A549 (cell line): ENCODE results near the gene UGT1A4. TPM values are rescaled to one million over a fixed set of nuclear protein-coding genes. Genes with fewer than 3 reads are reported as not detected.
"Not testable (repeated sequence)": the region's sequence is repeated elsewhere in the genome, so short reads cannot be mapped to it uniquely, and the experiment has no call there.

Experiments used
- ATAC-seq, 2 experiments: fragments of 200-7000 bp in 1 of 2; fragments of >200 bp in 1 of 2; cut with Nextera tagmentation in 1 of 2; cut with Tn5 transposase in 1 of 2; 3 replicates each; pipeline versions ENCODE4 v1.8.0 to v1.9.1; 2018 to 2020; ENCODE audit warnings: mild to moderate bottlenecking in 1 of 2, moderate library complexity in 1 of 2
- CTCF ChIA-PET: fragments of 300-600 bp; sonication (Branson Sonifier 250); formaldehyde crosslinking; extraction: SDS; loops from one replicate; lab custom pipeline; 2021; ENCODE audit warnings: antibody characterized with exemption, inconsistent platforms; lab: Yijun Ruan, JAX
- POLR2A ChIA-PET: fragments of 350-600 bp; formaldehyde crosslinking; extraction: SDS; loops from one replicate; lab custom pipeline; 2021; ENCODE audit warnings: antibody characterized with exemption, inconsistent platforms; lab: Yijun Ruan, JAX
- DNase-seq, 2 experiments: peaks; one replicate each; pipeline versions ENCODE4 v3.0.0 to v3.0.0-alpha.2; 2011 to 2016; ENCODE audit warnings: low read depth in 1 of 2, low spot score in 1 of 2
- FAIRE-seq: peaks from 2 replicates; lab custom pipeline; 2011; peaks lifted over from hg19 to GRCh38; lab: Jason Lieb, UNC
- H3K27ac ChIP-seq, 2 experiments: fragments of >200 bp; sonication (Bioruptor Twin); formaldehyde crosslinking; 3 replicates each; pipeline ENCODE4 v1.5.1; 2016 to 2017
- H3K4me1 ChIP-seq: fragments of >200 bp; sonication (Bioruptor Twin); formaldehyde crosslinking; 3 replicates; pipeline ENCODE4 v1.6.1; 2016
- H3K4me2 ChIP-seq: fragments of >200 bp; sonication (Bioruptor Twin); formaldehyde crosslinking; 3 replicates; pipeline ENCODE4 v1.6.1; 2016
- H3K4me3 ChIP-seq: fragments of >200 bp; sonication (Bioruptor Twin); formaldehyde crosslinking; 3 replicates; pipeline ENCODE4 v1.5.1; 2016
- H3K9me3 ChIP-seq: fragments of >200 bp; sonication (Bioruptor Twin); formaldehyde crosslinking; 3 replicates; pipeline ENCODE4 v1.6.1; 2016
- ATOH8 ChIP-seq: fragments of 250-450 bp; sonication (Bioruptor Pico); IDR thresholded peaks from 2 replicates; pipeline ENCODE4 v1.5.0; 2020; ENCODE audit warnings: low read depth, mild to moderate bottlenecking, moderate library complexity
- BHLHE40 ChIP-seq: IDR thresholded peaks from 2 replicates; pipeline ENCODE4 v1.6.1; 2012; ENCODE audit warnings: low read depth, low read length, inconsistent platforms
- CEBPB ChIP-seq, 2 experiments: fragments of >200 bp in 1 of 2; sonication (Bioruptor Twin) in 1 of 2; formaldehyde crosslinking in 1 of 2; IDR thresholded peaks; 2 replicates each; pipeline ENCODE4 v1.6.1; 2012 to 2016
- EHF ChIP-seq: fragments of 250-450 bp; sonication (Bioruptor Pico); IDR thresholded peaks from 2 replicates; pipeline ENCODE4 v1.5.0; 2020; ENCODE audit warnings: mild to moderate bottlenecking
- ESRRA ChIP-seq: fragments of 150-350 bp; IDR thresholded peaks from 2 replicates; pipeline ENCODE4 v1.6.1; 2014; ENCODE audit warnings: mild to moderate bottlenecking, low read length, borderline replicate concordance
- FOSB ChIP-seq: fragments of 250-450 bp; sonication (Bioruptor Pico); IDR thresholded peaks from 2 replicates; pipeline ENCODE4 v1.5.0; 2020; ENCODE audit warnings: mild to moderate bottlenecking, moderate library complexity
- FOSL2 ChIP-seq, 2 experiments: fragments of 450-650 bp in 1 of 2; fragments of >200 bp in 1 of 2; sonication (Bioruptor Twin) in 1 of 2; formaldehyde crosslinking; IDR thresholded peaks; 2 replicates each; pipeline versions ENCODE4 v1.5.0 to v1.6.1; 2016 to 2020; ENCODE audit warnings: mild to moderate bottlenecking in 1 of 2, moderate library complexity in 1 of 2
- FOXS1 ChIP-seq: fragments of 250-450 bp; sonication (Bioruptor Pico); IDR thresholded peaks from 2 replicates; pipeline ENCODE4 v1.5.0; 2020; ENCODE audit warnings: mild to moderate bottlenecking, moderate library complexity
- GATA3 ChIP-seq: IDR thresholded peaks from 2 replicates; pipeline ENCODE4 v1.6.1; 2012; ENCODE audit warnings: borderline replicate concordance
- HES2 ChIP-seq: fragments of >200 bp; sonication (Bioruptor Twin); formaldehyde crosslinking; IDR thresholded peaks from 2 replicates; pipeline ENCODE4 v1.6.1; 2016
- HEYL ChIP-seq: fragments of 250-450 bp; sonication (Bioruptor Pico); IDR thresholded peaks from 2 replicates; pipeline ENCODE4 v1.8.0; 2021; ENCODE audit warnings: mild to moderate bottlenecking, moderate library complexity
- HOXB13 ChIP-seq: fragments of 250-450 bp; sonication (Bioruptor Pico); IDR thresholded peaks from 2 replicates; pipeline ENCODE4 v1.5.0; 2020; ENCODE audit warnings: low read depth, mild to moderate bottlenecking, moderate library complexity
- HOXB5 ChIP-seq: fragments of 250-450 bp; sonication (Bioruptor Pico); IDR thresholded peaks from 2 replicates; pipeline ENCODE4 v1.5.0; 2020; ENCODE audit warnings: mild to moderate bottlenecking, moderate library complexity
- JUN ChIP-seq, 2 experiments: fragments of >200 bp; sonication (Bioruptor Twin); formaldehyde crosslinking; IDR thresholded peaks; 2 replicates in 1 of 2; 3 replicates in 1 of 2; pipeline ENCODE4 v1.6.1; 2016 to 2017
- JUNB ChIP-seq: fragments of >200 bp; sonication (Bioruptor Twin); formaldehyde crosslinking; IDR thresholded peaks from 2 replicates; pipeline ENCODE4 v1.6.1; 2016
- KDM5A ChIP-seq: fragments of 200-600 bp; sonication (generic); IDR thresholded peaks from 2 replicates; pipeline ENCODE4 v1.6.1; 2016; ENCODE audit warnings: antibody characterized with exemption, mild to moderate bottlenecking
- MAX ChIP-seq: IDR thresholded peaks from 2 replicates; pipeline ENCODE4 v1.6.1; 2012
- MYC ChIP-seq: IDR thresholded peaks from 2 replicates; pipeline ENCODE4 v1.6.1; 2012; ENCODE audit warnings: mild to moderate bottlenecking, inconsistent platforms, low read length, improper control_type of control experiment, borderline replicate concordance
- RAD21 ChIP-seq, 2 experiments: fragments of >200 bp in 1 of 2; sonication (Bioruptor Twin) in 1 of 2; formaldehyde crosslinking in 1 of 2; IDR thresholded peaks in 1 of 2; conservative IDR thresholded peaks in 1 of 2; 2 replicates in 1 of 2; 3 replicates in 1 of 2; pipeline ENCODE4 v1.6.1; 2012 to 2018; ENCODE audit warnings: inconsistent platforms in 1 of 2
- RARB ChIP-seq: fragments of 250-450 bp; sonication (Bioruptor Pico); IDR thresholded peaks from 2 replicates; pipeline ENCODE4 v1.8.0; 2021; ENCODE audit warnings: mild to moderate bottlenecking, moderate library complexity
- RNF2 ChIP-seq: fragments of 200-600 bp; sonication (generic); IDR thresholded peaks from 2 replicates; pipeline ENCODE4 v1.6.1; 2016; ENCODE audit warnings: low read depth, mild to moderate bottlenecking, antibody characterized with exemption, moderate library complexity, borderline replicate concordance
- SREBF2 ChIP-seq: fragments of 450-650 bp; IDR thresholded peaks from 2 replicates; pipeline ENCODE4 v1.6.1; 2014; ENCODE audit warnings: mild to moderate bottlenecking, moderate library complexity
- USF2 ChIP-seq: fragments of 450-650 bp; IDR thresholded peaks from 2 replicates; pipeline ENCODE4 v1.6.1; 2014; ENCODE audit warnings: antibody characterized with exemption
- ZNF302 ChIP-seq: fragments of 250-450 bp; sonication (Bioruptor Pico); IDR thresholded peaks from 2 replicates; pipeline ENCODE4 v1.9.0; 2021; ENCODE audit warnings: inconsistent platforms, mild to moderate bottlenecking, moderate library complexity
- ZSCAN20 ChIP-seq: fragments of 250-450 bp; sonication (Bioruptor Pico); IDR thresholded peaks from 2 replicates; pipeline ENCODE4 v1.8.0; 2022; ENCODE audit warnings: mild to moderate bottlenecking, moderate library complexity
- WGBS: methylation state at CpG from one replicate; pipeline ENCODE4 v1.1.6; 2017; ENCODE audit errors: missing lambda C conversion rate; 5-methylcytosine and 5-hydroxymethylcytosine counted together
- polyA plus RNA-seq, 4 experiments: library from polyadenylated mRNA; depleted of rRNA in 3 of 4; stranded (reverse); fragments of >200 nt; fragmentation: RNase III in 1 of 4; extraction: RNeasy Plus Mini Kit Qiagen cat#74134 plus additional on column Dnase treatment in 1 of 4; gene quantifications; 2 replicates in 3 of 4; 3 replicates in 1 of 4; pipeline ENCODE4 v1.2.3, GENCODE V29; 2011 to 2017

Gene UGT1A4
- polyA plus RNA-seq, 2 of the 4 experiments (the other 2 are of a cell fraction): 0.13 to 0.14 TPM

- peak; percentile 45 for TF ChIP-seq HES2
- TF ChIP-seq RAD21 (conservative IDR thresholded peaks at IDR 0.05 in 1 of 2, IDR thresholded peaks at IDR 0.05 in 1 of 2): peak; percentile 39 to 71; a peak in 4 of 5 replicates
- TF ChIP-seq USF2: no peak
- peak; percentile 94 for TF ChIP-seq JUNB
- peak; percentile 82 for TF ChIP-seq HEYL
- peak; percentile 19; the same call in 1 of the 2 replicates for TF ChIP-seq FOXS1 (CRISPR knock-in tag)
- peak; percentile 78 for TF ChIP-seq MYC
- peak; percentile 14; the same call in 1 of the 2 replicates for TF ChIP-seq RARB (CRISPR knock-in tag)
- no peak for TF ChIP-seq KDM5A
- peak; percentile 86 for TF ChIP-seq HOXB5 (CRISPR knock-in tag)
- TF ChIP-seq EHF (CRISPR knock-in tag): peak; percentile 79
- no peak for TF ChIP-seq ESRRA
- peak; percentile 81 to 95 for TF ChIP-seq CEBPB (IDR thresholded peaks at IDR 0.05)
- peak; percentile 98 to 99 for TF ChIP-seq JUN (IDR thresholded peaks at IDR 0.05)
- peak; percentile 20; the same call in 1 of the 2 replicates for TF ChIP-seq ZSCAN20 (CRISPR knock-in tag)
- peak; percentile 99 for TF ChIP-seq GATA3
- peak; percentile 87 for TF ChIP-seq MAX
- TF ChIP-seq FOSL2 (IDR thresholded peaks at IDR 0.05): peak; percentile 62; the same call in 1 of the 2 replicates
- peak; percentile 80 for TF ChIP-seq FOSL2 (CRISPR knock-in tag; IDR thresholded peaks at IDR 0.05)
- TF ChIP-seq RNF2: no peak
- TF ChIP-seq SREBF2: no peak
- no peak for TF ChIP-seq BHLHE40
- TF ChIP-seq ZNF302 (CRISPR knock-in tag): no peak
Observed at GRCh38 chr2:233700028-233700635, 18.4 kb upstream of the UGT1A4 start (continued).

- H3K4me2 ChIP-seq: 0 out of 3 replicates have a peak overlapping the region, but pooled peaks have one; percentile 35
- peaks cover 36% of the 10 kb centered on the region for H3K4me1 ChIP-seq
- not testable (repeated sequence) for DNase-seq, H3K4me3 ChIP-seq, ATAC-seq, FAIRE-seq
- H3K27ac ChIP-seq: peak overlapping the region; percentile 99 to 100
- peaks cover 55% of the 10 kb centered on the region for H3K9me3 ChIP-seq
- 38% methylated on average over 5 of the region's 5 CpGs for WGBS
- POLR2A ChIA-PET: interaction anchor here (0.8 to 1.9 kb wide), 6 partner anchors 10 to 214 kb away, joined by 4 to 13 read pairs (median 8); partner anchors contain the start of gene USP40
- CTCF ChIA-PET: interaction anchor here (0.9 to 2.6 kb wide), 4 partner anchors 10 to 215 kb away, joined by 3 to 11 read pairs (median 3); partner anchors contain the start of gene USP40
- TF ChIP-seq RARB (CRISPR knock-in tag): peak; percentile 61; the same call in 1 of the 2 replicates
- peak; percentile 61; the same call in 1 of the 2 replicates for TF ChIP-seq ATOH8 (CRISPR knock-in tag)
- TF ChIP-seq HOXB13 (CRISPR knock-in tag): peak; percentile 64; the same call in 1 of the 2 replicates
- 0 out of 2 replicates have a peak, but pooled peaks have one; percentile 3 for TF ChIP-seq FOSB (CRISPR knock-in tag)
Observed at GRCh38 chr2:233700842-233701241, 17.7 kb upstream of the UGT1A4 start.
